Measurements from ENCODE around the gene UST. TPM values are rescaled to one million over a fixed set of nuclear protein-coding genes. Genes with fewer than 3 reads are reported as not detected.
"Not testable (repeated sequence)": the region's sequence is repeated elsewhere in the genome, so short reads cannot be mapped to it uniquely, and the experiment has no call there.

UST gene
- polyA plus RNA-seq, 1 donor: 5.8 TPM

GRCh38 chr6:148954934-148955333 is 208.1 kb downstream of the UST start:
- no peak for DNase-seq

DNA sequence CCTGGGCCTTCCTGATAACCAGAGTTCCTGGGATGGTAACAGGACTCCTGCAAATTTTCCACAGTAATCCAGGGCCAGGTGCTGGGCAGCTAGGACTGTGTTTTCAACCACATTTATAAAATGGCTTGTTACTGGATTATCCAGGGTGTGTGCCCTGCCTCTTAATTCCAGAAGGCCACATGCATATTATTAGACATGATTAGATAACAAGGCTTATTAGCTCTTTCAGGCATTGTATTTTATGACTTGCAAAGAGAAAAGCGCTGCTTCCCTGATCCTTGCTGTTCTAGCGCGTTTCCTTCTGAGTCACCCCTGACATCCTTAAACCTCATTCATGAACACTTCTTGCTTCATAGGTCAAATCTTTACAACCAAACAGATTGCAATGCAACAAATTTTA is 208.6 kb downstream of the UST start:
- no peak for DNase-seq

GRCh38 chr6:148956163-148956562 is 209.3 kb downstream of the UST start:
- DNase-seq: not testable (repeated sequence)

- DNase-seq: no peak
These were observed 210.9 kb downstream of the UST start for GRCh38 chr6:148957752-148958151.

GRCh38 chr6:148959008-148959407 is 212.2 kb downstream of the UST start:
- no peak for DNase-seq

DNA sequence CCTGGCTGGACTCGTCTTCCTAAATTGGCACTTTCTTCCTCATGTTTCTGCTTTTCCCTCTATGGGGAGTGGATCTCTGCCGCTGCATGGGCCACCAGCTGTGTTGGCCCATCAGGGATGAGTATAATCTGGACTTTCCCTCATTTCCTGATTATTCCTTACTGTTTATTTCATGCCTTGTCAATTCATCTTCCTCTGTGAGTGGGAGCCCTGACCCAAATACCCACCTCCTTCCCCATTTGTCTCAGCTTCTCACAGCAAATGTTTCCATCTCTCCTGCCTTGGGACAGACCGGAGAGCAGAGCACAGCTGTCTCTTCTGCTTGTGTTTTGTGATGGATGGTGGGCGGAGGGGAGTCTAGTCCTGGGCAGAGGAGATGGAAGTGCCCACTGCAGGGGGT is 212.7 kb downstream of the UST start:
- no peak for DNase-seq

DNA sequence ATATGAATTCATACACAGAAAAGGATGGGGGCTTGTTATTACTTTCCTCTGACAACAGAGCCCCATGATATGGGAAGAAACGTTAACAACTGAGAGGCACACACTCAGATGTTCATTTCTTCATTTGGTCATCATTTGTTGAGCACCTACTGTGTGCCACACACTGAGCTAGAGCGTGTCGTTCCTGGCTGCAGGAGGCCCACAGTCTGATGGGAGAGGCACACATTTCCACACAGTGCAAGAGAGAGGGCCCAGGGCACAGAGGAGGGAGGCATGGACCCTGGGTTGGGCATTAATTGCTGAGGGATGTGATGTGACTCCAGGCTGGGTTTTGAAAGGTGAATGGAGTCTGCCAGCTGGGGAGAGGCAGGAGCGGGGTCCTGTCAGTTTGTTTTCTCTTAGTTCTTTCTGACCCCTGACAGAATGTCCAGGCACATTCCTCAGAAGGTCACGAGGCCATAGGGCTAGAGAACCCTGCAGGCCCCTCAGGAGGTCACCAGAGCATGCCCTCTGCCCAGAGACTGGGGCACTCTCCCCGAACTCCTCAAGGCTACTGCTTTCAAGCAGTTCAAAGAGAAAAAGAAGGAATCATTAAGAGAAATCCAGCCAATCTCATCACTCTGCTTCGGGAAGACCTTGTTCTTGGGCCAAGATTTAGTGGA is 216.2 kb downstream of the UST start:
- DNase-seq: no peak

GRCh38 chr6:148963738-148964137 is 216.9 kb downstream of the UST start:
- no peak for DNase-seq

GRCh38 chr6:148964467-148964866 is 217.6 kb downstream of the UST start:
- DNase-seq: no peak

GRCh38 chr6:148965287-148965686 is 218.5 kb downstream of the UST start:
- no peak for DNase-seq

- DNase-seq: no peak
These were observed 220.2 kb downstream of the UST start for GRCh38 chr6:148967011-148967520.

DNA sequence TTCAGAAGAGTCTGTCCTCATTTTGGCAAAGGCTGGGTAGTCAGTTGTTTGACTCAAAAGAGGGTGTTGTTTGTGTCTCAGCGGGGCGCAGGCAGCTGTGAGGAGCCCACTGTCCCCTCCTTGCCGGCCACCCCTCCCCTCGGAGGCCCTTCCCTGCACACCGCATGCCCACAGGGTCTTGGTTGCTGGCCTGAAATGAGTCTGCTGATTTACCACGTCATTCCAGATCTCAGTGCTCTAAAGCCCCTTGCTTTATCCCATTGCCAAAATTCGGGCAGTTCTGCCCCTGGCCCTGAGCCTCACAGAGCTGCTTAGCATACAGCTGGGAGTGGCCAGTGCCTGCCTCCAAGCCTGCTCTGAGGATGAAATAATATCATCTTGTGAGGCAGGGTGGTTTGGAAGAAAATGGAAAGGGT is 220.7 kb downstream of the UST start:
- no peak for DNase-seq

- peak; percentile 64 for DNase-seq
These were observed 222.2 kb downstream of the UST start for GRCh38 chr6:148968771-148969602.

GRCh38 chr6:148969603-148970061 is 222.8 kb downstream of the UST start:
- peak; percentile 91 for DNase-seq

GRCh38 chr6:148971031-148971927 is 224.4 kb downstream of the UST start:
- DNase-seq: no peak

DNA sequence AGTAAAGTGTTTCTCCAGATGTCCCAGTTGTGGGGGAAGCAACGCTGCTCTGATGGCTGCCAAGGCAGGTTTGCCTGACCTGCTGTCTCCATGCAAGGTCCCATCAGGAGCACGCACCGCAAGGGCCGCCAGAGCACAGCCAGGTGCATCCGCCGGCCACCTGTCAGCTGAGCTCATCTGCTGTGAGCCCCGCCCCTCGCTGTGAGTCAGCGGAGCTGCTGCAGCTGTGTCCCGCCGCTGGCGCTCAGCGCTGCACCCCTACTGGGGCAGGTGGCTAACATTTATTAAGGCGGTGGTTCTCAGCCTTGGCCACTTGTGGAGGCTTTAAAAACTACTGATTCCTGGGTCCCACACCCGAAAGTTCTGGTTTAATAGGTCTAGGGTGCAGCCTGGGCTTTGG is 225.7 kb downstream of the UST start:
- DNase-seq: peak; percentile 90

GRCh38 chr6:148973538-148974208 is 226.8 kb downstream of the UST start:
- DNase-seq: no peak

DNA sequence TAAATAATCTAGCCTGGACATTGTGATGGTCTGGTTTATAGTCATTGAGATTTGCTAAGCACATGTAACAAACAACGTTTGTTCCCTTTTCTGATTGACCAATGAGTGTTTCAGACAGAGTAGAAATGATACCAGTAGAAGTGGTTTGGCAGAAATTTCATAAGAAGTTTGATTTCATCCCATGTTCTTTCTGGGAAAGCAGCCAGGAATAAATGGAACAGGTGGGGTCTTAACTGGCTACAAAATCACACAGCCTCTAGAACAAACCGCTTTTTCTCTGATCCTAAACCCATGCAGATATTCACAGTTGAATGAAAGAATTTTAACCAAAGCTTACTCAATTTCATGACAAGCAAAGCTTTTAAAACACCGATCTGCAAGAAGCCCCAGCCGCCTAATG is 227.5 kb downstream of the UST start:
- no peak for DNase-seq

DNA sequence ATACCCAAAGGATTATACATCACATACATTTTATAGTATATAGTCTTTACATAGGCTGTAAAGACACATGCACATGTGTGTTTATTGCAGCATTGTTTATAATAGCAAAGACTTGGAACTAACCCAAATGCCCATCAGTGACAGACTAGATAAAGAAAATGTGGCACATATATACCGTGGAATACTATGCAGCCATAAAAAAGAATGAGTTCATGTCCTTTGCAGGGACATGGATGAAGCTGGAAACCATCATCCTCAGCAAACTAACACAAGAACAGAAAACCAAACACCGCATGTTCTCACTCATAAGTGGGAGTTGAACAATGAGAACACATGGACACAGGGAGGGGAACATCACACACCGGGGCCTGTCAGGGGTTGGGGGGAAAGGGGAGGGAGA is 231.5 kb downstream of the UST start:
- not testable (repeated sequence) for DNase-seq

GRCh38 chr6:148979014-148979901 is 232.4 kb downstream of the UST start:
- no peak for DNase-seq

DNA sequence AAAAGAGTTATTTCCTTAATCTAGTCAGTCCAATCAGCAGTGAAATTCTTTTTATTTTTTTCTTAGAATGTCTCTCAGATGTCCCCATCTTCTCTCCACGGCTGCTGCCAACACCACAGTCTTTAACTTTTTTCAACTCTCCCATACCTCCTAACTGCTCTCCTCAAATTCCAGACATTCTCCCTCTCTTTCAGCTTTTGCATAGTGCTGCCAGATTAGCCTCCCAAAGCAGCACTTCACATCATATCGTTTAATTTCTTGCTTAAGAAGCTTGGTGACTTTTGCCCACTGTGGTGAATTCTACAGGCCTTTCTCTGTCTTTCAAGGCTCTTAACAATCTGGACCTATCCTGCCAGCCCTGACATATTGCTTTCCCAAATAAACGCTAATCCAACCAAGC is 233.4 kb downstream of the UST start:
- DNase-seq: no peak

Measured in hindlimb muscle (tissue), 1 donor.